Kidney epithelial cell (primary cell): ENCODE measurements around the gene OGFR. TPM values are rescaled to one million over a fixed set of nuclear protein-coding genes. Genes with fewer than 3 reads are reported as not detected.

Source experiments
- DNase-seq: peaks from one replicate; pipeline ENCODE4 v3.0.0-alpha.2; 2010; ENCODE audit warnings: low read depth
- H3K27me3 ChIP-seq: 2 replicates; pipeline ENCODE4 v1.6.0; 2011; ENCODE audit warnings: low read length; ENCODE audit not compliant: control insufficient read depth, insufficient read depth
- H3K36me3 ChIP-seq: 2 replicates; pipeline ENCODE4 v1.5.1; 2011; ENCODE audit warnings: low read length; ENCODE audit not compliant: control insufficient read depth, insufficient read depth
- H3K4me3 ChIP-seq: 2 replicates; pipeline ENCODE4 v1.5.1; 2011; ENCODE audit warnings: low read depth, mild to moderate bottlenecking, control low read depth, low read length
- total RNA-seq: library from RNA; depleted of rRNA; stranded (reverse); fragments of >200 nt; gene quantifications from 2 replicates; pipeline ENCODE4 v1.2.3, GENCODE V29; 2015
- TF ChIP-seq, protein P1 (sequence below): IDR thresholded peaks from 2 replicates; pipeline ENCODE4 v1.5.1; 2011; ENCODE audit warnings: mild to moderate bottlenecking, moderate library complexity, low read length, control low read depth, inconsistent platforms; ENCODE audit not compliant: insufficient read depth, poor library complexity, severe bottlenecking

OGFR gene
- total RNA-seq, 1 donor from 2014 or later = 61.3 TPM

DNA sequence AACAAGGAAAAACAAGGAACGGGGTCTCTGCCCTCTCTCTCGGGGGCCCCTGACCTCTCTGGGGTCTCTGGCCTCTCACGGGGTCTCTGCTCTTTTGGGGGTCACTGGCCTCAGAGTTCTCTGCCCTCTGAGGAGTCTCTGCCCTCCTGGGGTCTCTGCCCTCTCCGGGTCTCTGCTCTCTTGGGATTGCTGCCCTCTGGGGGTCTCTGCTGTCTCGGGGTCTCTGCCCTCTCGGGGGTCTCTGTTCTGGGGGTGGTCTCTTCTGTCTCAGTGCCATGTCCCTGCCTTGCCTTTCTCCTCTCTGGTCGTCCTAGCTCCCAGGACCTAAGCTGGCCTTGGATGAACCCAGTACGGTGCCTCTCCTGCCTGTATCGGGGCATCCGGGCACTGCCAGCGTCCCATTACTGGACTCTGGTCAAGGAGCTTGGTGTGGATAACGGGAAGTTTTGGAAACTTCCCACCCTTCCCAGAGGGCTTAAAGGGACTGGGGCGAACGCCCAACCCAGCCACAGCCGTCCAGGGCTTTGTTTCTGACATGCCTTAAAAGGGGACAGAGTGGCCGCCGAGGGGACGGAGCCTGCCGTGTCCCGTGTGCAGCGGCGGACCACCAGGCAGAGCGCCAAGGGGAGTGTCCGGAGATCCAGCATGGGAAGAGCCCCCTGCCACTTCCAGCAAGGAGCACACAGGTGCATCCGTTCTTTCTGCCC lies 33.1 kb upstream of the OGFR start:
- DNase-seq = no peak
- Histone ChIP-seq H3K36me3 (no peaks in the 10 kb centered on the region), H3K4me3 (no peak overlapping the region), H3K27me3 (peaks cover 49% of the 10 kb centered on the region)
- TF ChIP-seq, protein P1, sequence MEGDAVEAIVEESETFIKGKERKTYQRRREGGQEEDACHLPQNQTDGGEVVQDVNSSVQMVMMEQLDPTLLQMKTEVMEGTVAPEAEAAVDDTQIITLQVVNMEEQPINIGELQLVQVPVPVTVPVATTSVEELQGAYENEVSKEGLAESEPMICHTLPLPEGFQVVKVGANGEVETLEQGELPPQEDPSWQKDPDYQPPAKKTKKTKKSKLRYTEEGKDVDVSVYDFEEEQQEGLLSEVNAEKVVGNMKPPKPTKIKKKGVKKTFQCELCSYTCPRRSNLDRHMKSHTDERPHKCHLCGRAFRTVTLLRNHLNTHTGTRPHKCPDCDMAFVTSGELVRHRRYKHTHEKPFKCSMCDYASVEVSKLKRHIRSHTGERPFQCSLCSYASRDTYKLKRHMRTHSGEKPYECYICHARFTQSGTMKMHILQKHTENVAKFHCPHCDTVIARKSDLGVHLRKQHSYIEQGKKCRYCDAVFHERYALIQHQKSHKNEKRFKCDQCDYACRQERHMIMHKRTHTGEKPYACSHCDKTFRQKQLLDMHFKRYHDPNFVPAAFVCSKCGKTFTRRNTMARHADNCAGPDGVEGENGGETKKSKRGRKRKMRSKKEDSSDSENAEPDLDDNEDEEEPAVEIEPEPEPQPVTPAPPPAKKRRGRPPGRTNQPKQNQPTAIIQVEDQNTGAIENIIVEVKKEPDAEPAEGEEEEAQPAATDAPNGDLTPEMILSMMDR = no peak

GRCh38 chr20:62772103-62772611 lies 32.5 kb upstream of the OGFR start:
- TF ChIP-seq, protein P1 = no peak
- no peak for DNase-seq
- H3K36me3 ChIP-seq = no peaks in the 10 kb centered on the region
- no peak overlapping the region for H3K4me3 ChIP-seq
- H3K27me3 ChIP-seq = peaks cover 43% of the 10 kb centered on the region

DNA sequence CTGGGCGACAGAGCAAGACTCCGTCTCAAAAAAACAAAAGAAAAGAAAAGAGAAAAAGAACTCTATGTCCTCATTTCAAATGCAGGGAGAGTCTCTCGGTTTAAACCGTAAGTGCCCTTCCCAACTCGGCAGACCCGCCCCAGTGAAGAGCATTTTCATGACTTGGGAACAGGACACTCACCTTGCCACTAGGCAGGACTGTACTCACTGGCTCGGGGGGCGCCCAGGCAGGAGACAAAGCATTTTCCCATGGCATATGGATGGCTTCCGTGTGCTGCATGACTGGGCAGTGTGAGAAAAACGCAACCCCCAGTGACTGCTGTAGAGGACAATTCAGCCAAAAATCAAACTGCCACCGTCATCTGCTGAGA lies 32.0 kb upstream of the OGFR start:
- Histone ChIP-seq H3K27me3 (peaks cover 43% of the 10 kb centered on the region), H3K36me3 (no peaks in the 10 kb centered on the region), H3K4me3 (no peak overlapping the region)
- TF ChIP-seq, protein P1 = no peak
- no peak for DNase-seq

DNA sequence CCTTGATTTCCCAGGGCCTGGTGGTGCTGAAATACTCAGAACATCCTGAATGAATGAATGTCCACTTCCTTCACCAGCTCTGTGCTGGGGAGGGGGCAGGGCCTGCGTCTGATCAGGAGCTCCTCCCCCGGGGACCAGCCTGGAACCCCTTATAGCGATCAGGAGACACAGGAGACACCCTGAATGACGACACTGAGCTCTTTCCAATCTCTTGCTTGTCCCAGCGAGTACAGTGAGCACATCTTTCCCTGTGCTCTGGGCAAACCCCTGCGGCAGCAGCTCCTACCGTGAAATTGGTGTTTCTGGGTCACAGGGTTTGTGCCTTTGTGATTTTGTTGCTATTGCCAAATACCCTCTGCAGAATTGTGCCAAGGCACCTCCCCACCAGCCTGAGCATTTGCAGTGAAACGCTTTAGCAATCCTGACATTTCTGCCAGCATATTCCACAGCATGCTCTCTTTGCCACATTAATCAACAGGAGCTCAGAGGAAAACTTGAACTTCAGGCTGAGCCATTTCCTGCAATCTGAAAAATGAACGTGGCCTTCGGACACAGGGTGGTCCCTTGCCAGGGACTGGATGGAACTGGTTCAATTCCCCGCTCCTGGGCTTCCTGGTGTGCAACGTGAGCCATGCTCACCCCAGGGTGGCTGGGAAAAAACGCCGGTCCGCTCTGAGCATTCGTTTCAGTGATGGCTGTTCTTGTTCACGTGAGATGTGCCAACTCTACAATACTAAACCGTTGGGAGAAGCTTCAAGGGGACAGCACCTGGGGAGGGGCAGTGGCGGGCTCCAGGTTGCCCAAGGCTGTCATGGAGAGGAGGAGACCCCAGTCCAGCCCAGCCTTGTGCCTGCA lies 31.4 kb upstream of the OGFR start:
- H3K36me3 ChIP-seq = no peaks in the 10 kb centered on the region
- TF ChIP-seq, protein P1 = no peak
- no peak overlapping the region for H3K4me3 ChIP-seq
- H3K27me3 ChIP-seq = peaks cover 41% of the 10 kb centered on the region
- no peak for DNase-seq

DNA sequence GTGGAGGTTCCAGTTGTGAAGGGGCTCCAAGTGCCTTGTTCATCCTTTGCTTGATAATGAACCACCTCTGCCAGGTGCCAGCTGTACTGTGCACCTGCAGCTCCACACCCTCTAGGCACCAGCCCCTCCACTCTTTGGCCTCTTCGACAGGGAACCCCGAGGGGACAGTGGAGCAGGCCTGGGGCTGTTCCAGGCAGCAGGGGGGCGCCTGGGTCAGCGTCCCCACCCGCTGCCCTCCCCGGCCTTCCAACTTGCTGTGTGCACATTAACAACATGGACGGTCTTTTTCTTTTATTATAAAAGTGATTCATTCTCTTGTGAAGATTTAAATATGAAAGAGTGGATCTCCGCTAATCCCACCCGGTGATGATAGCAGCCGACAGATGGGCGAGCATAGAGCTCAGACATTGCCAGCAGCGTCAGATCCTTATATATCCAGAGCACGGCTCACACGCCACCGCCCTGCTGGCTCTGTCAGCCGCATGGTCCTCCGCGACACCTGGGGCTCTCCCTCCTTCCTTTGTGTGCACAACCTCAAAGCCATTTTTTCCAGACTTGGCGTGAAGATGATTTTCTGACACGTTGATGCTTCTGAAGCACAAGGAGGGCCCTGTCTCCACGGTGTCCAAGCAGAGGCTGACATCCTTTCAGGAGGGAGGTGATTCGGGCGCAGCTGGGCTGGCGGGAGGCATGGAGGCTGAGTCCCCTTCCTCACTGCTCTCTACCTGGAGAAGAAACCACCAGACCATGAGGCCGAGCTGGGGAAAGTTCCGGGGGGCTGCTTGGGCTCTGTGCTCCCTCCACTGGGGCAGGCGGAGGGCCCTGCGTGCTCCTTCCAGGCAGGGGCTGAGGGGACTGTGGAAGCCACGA lies 30.6 kb upstream of the OGFR start:
- DNase-seq = no peak
- Histone ChIP-seq H3K36me3 (no peaks in the 10 kb centered on the region), H3K27me3 (peaks cover 39% of the 10 kb centered on the region), H3K4me3 (no peak overlapping the region)
- TF ChIP-seq, protein P1 = no peak
